Jurkat, Clone E6-1 (cell line): ENCODE data around the gene MAFG.
A peak's percentile ranks its signal among the peaks of the same experiment; 100 is the strongest.
"Not testable (repeated sequence)": the region's sequence is repeated elsewhere in the genome, so short reads cannot be mapped to it uniquely, and the experiment has no call there.

Experiments
- DNase-seq: peaks from one replicate; pipeline ENCODE4 v3.0.0-alpha.2; 2011; ENCODE audit warnings: low read depth, low spot score
- H3K4me3 ChIP-seq: 2 replicates; pipeline ENCODE4 v1.5.1; 2011; ENCODE audit warnings: mild to moderate bottlenecking, low read length, control low read depth, moderate library complexity

MAFG gene

GRCh38 chr17:81926451-81927151, 934 bp downstream of the MAFG start:
- peak overlapping the region; percentile 71 for H3K4me3 ChIP-seq
- DNase-seq, result peak; percentile 38

- DNase-seq, result no peak
These were observed 1.6 kb downstream of the MAFG start for GRCh38 chr17:81925860-81926450.

GRCh38 chr17:81924557-81925532, 2.7 kb downstream of the MAFG start:
- no peak overlapping the region for H3K4me3 ChIP-seq

More at GRCh38 chr17:81925860-81926450, 1.6 kb downstream of the MAFG start:
- peak overlapping the region; percentile 71 for H3K4me3 ChIP-seq

DNA sequence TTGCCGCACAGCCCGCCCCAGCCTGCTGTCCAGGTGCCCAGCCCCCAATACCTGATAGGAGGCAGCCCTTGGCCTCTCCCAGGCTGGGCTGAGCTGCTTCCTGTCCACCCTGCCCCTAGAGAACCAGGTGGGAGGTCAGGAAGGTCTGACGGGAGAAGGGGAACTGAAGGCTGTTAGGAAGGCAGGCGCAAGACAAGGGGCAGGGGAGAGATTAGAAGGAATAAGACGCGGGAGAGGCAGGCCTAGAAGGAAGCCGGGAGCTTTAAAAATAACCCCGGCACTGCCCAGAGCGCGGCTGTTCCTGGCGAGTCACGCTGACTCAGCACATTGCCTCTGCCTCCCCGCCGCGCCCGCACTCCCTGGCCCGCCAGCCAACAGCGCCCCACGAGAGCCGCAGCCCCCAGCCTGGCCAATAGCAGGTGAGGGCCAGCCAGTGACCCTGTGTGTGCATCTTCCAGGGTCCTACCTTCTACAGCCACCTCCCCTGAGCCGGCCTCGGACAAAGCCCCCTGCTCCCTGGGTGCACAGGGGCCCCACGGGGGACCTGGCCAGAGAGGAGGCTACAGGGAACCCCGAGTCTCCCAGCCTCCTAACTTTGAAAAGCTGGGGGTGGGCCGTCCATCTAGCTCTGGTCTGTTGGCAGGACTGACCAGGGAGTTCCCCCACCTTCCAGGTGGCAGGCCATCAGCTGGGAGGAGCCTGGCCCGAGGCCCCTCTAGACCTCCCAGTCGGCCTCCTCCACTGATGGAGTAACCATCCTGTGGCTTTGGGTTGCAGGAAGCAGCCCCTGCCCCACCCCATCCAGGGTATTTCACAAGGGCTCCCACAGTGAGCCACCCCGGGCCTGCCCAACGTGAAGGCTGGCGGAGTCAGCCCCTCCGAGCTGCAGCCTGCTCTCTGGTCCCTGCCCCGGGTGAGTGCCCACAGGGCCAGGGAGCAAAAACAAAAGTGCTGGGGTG, 4.0 kb downstream of the MAFG start:
- no peak overlapping the region for H3K4me3 ChIP-seq
- no peak for DNase-seq

More at GRCh38 chr17:81924557-81925532, 2.7 kb downstream of the MAFG start:
- no peak for DNase-seq

DNA sequence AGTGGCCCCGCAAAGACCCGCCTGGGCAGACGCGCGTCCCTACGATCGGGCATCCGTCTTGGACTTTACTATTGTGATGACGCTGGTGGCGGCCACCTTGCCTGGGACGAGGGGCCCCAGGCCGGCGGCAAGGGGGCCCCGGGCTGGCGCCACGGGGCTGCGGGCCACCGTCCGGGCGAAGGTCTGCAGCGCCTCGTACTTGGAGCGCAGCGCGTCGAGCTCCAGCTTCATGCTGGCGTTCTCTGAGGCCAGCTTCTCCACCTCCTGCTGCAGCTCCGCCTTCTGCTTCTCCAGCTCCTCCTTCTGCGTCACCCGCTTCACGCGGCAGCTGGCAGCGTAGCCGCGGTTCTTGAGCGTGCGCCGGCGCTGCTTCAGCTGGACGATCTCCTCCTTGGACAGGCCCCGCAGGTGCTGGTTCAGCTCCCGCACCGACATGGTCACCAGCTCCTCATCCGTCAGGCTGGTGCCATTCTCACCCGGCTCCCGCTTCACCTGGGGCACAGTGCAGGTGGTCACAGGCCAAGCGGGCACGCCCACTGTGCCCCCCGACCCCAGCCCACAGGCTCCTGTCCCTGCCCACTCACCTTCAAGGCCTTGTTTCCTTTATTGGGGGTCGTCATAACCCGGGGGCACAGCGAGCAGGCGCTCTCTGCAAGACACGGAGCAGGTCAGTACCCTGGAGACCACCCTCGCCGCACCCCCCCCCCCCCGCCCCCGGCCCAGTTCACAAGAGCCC, 4.8 kb downstream of the MAFG start:
- no peak for DNase-seq
- H3K4me3 ChIP-seq, result no peak overlapping the region

DNA sequence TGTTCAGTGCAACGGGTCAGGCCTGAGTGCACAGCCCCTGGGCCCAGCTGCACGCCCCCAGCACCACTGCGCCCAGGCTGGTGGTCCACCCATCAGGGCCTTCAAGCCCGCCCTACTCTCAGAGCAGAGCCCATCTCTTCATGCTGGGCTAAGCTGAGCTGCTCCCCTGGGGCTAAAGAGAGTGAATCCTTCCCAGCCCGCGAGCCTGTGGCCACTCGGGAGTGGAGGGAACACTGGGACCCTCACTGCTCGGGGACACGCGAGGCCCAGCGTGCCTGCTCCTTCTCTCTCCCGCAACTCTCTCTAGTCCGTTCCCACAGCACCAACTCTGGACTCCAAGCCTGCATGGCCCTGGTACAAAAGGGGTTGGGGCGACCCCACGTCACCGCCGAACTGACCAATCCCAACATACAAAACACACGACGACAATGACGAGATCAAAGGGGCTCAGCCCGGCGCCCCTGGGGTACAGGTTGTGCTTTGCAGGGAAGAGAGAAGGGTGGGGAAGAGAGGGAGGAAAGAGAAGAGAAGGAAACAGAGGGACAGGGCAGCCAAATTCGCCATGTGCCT, 5.5 kb downstream of the MAFG start:
- H3K4me3 ChIP-seq, result no peak overlapping the region
- no peak for DNase-seq

DNA sequence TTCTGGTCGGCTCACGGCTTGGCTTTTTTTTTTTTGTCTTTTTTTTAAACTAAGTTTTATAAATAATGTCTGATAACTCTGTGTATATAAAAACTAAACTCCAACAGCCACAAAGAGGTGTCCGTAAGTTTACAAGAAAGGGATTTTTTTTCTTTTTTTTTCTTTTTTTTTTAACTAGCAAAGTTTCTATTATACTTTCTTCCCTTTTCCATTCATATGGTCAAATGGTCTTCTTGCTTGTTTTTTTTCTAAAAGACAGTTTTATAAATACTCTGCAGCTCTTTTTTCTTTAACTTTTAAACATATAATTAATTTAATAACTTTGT, 6.0 kb downstream of the MAFG start:
- no peak for DNase-seq
- no peak overlapping the region for H3K4me3 ChIP-seq

DNA sequence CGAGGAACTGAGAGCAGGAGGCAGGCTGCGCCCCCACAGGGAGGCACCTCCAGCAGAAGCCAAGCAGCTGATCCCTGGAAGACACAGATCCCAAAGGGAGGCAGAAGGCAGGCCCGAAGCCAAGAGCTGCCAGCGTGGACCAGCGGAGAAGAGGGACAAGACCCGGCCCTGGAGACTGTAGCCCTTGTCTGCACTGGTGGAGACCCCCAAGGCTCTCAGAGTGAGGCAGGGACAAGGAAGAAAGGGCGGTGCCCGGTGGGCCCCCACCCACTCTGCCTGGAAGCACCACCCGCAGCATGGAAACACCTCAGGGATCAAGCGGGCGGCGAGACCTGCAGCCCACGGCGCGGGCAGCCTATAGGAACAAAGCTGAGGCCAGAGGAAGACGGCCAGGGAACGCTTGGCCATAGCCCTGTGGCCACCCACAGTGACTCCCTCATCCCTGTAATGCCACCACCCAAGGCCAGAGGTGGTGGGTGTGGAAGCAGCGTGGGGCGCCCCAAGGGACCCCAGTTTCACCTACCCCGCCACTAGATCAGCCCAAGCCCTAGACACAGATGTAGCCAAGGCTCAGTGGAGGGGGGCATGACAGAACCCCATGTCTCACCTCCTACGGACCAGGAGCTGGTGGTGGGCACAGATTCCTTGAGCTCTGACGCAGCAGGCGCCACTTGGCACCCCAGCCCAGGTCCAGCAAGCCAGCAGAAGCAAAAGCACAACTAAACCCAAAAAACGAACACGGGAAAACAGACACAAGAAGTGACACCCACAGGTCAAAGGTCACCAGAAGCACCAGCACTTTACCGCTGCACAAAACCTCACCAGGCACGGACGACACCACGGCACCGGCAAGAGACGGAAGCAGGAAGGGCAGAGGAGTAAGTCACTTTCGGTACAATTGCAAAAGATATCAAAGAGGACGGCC, 6.7 kb downstream of the MAFG start:
- DNase-seq, result no peak
- H3K4me3 ChIP-seq, result no peak overlapping the region

DNA sequence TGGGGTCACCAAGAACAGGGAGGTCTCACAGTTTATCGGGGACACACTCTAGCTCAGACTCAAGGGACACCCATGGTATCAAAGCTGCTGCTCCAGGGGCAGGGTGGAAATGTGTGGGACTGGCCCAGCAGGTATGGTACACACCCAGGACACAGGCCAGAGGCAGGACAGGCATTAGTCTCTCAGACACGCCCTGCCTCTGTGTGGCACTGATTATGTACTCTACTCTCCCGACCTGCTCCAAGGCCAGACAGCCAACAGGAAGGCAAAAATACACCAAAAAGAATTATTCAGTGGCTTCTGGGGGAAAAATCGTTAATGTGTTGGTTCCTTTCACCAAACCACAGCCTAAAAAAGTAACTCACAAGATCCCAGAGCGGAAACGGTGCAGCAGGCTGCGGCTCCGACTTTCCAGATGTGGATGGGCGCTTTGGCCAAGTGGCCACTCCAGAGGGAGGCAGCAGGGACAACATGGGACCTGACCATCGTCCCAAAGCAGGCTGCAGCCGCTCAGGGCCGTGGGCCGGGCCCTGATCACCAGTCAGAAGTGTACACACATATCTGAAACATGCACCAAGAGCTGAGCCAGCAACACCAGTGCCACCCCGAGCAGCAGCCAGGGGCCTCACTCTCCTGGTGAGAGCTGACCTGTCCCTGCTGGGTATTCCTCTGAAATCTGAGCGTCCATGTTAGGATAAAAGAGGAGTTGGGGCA, 8.5 kb downstream of the MAFG start:
- peak overlapping the region; percentile 45 for H3K4me3 ChIP-seq
- peak; percentile 60 for DNase-seq

DNA sequence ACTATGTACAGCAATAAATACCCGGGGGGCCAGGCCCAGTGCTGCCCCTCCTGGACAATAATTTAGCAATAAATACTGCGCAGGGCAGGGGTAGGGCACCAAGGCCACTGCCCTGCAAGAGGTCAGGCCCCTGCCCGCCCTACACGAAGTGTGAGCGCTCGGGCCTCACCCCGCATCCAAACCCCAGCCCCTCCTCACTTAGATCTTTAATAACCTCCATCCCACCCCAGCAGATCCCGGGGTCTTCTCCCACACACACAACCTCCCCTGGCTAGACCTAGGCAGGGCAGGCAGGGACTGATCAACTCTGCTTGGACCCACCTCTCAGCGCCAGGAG, 9.2 kb downstream of the MAFG start:
- DNase-seq, result not testable (repeated sequence)

GRCh38 chr17:81917565-81918332, 9.8 kb downstream of the MAFG start, which contains the start of gene SIRT7:
TSS of gene SIRT7 (minus strand) at chr17:81918176. CDS start at chr17:81918131, 45 bp downstream.
- DNase-seq, result peak; percentile 65

More for the DNA sequence above, 9.2 kb downstream of the MAFG start:
- H3K4me3 ChIP-seq, result peak overlapping the region; percentile 45

GRCh38 chr17:81916234-81917001, 11.1 kb downstream of the MAFG start:
- no peak for DNase-seq
- H3K4me3 ChIP-seq, result peak overlapping the region; percentile 76

More at GRCh38 chr17:81917565-81918332, 9.8 kb downstream of the MAFG start, which contains the start of gene SIRT7:
- peak within 1 kb of the TSS; percentile 76 for H3K4me3 ChIP-seq

DNA sequence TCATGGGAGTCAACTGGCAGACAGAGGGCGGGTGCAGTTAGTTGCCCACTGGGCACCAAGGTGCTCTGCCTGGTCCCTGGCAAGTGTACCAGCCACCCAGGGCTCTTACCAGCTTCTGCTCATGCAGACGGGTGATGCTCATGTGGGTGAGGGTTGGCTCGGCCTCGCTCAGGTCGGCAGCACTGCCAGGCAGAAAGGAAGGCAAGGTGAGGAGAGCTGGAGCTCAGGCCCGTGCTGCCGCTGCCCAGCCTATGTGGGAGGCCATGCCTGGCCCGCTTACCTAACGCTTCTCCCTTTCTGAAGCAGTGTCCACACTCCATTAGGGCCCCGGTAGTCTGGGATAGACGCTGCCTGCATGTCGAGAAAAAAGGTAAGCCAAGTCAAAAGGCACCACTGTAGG, 12.2 kb downstream of the MAFG start:
- DNase-seq, result no peak
- H3K4me3 ChIP-seq, result no peak overlapping the region

DNA sequence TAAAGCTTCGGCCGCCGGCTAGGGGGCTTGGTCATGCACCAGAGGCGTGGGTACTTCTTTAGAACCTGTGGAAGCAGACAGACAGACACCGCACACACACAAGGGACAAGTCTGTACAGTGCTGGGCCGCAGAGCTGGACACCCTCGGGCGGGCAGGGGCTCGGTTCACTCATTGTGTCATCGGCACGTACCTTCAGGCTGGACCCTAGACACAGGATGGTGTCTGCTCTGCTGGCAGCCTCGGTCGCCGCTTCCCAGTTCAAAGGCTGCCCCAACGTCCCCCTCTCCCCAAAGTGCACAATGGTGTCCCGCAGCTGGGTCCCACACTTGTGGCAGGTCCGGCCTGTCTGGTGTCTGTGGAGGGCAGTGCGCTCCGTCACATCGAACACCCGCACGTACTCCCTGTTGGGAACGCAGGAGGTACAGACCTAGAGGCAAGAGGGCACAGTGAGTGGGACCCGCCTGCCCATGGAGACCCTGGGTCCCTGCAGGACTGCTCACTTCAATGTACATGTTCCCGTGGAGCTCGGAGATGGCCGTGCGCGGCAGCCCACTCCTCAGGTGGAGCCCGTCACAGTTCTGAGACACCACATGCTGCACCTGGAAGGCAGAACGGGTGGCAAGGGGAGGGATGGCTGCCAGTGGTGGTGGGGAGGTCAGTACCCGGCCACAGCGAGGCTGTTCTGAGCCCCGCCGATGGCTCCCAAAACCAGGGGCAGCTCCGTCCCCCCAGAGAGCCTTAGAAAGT, 13.3 kb downstream of the MAFG start:
- H3K4me3 ChIP-seq, result no peak overlapping the region
- no peak for DNase-seq
